Mammary epithelial cell (primary cell): ENCODE data around the gene CDC20B.

Source experiments
- CTCF ChIP-seq, 2 donors: IDR thresholded peaks in 1 of 2; conservative IDR thresholded peaks in 1 of 2; 2 replicates each; pipeline ENCODE4 v1.5.1; 2011 to 2012; ENCODE audit warnings: inconsistent platforms in 2 of 2, low read length in 2 of 2, mild to moderate bottlenecking in 2 of 2, control low read depth in 1 of 2, low read depth in 1 of 2; ENCODE audit not compliant: insufficient read depth in 1 of 2; ENCODE audit errors: extremely low read depth in 1 of 2
- EZH2 ChIP-seq: IDR thresholded peaks from 2 replicates; pipeline ENCODE4 v1.6.1; 2012; ENCODE audit warnings: low read length, inconsistent platforms, borderline replicate concordance

- TF ChIP-seq CTCF (conservative IDR thresholded peaks at IDR 0.05 in 1 of 2, IDR thresholded peaks at IDR 0.05 in 1 of 2; ENCODE audit: extremely low read depth in 1 of 2, insufficient read depth in 1 of 2, low read depth in 1 of 2, low read length in 2 of 2) (no peak), EZH2 (no peak)
Observed at GRCh38 chr5:55110217-55110616, 62.8 kb downstream of the CDC20B start.
